Activated naive CD8-positive, alpha-beta T cell treated with anti-CD3 and anti-CD28 coated beads, Interleukin-2, amount 50 U/mL, for 16 hours (primary cell): ENCODE data around the gene ZNF521.

Experiments
- DNase-seq: peaks from one replicate; pipeline ENCODE4 v3.0.0-alpha.2; 2020; ENCODE audit warnings: low read depth, low spot score

The ZNF521 gene

GRCh38 chr18:25335676-25336075, 16.3 kb downstream of the ZNF521 start:
- no peak for DNase-seq

GRCh38 chr18:25335062-25335461, 16.9 kb downstream of the ZNF521 start:
- DNase-seq: no peak

GRCh38 chr18:25334588-25334987, 17.4 kb downstream of the ZNF521 start:
- DNase-seq: no peak

GRCh38 chr18:25332002-25332401, 20.0 kb downstream of the ZNF521 start:
- DNase-seq: no peak

- no peak for DNase-seq
Observed at GRCh38 chr18:25329783-25330182, 22.2 kb downstream of the ZNF521 start.

- DNase-seq: no peak
Observed at GRCh38 chr18:25327584-25327983, 24.4 kb downstream of the ZNF521 start.

GRCh38 chr18:25326361-25326952, 25.5 kb downstream of the ZNF521 start:
- no peak for DNase-seq

GRCh38 chr18:25322806-25323205, 29.2 kb downstream of the ZNF521 start:
- no peak for DNase-seq

- DNase-seq: no peak
Observed at GRCh38 chr18:25316381-25317018, 35.5 kb downstream of the ZNF521 start.

GRCh38 chr18:25314838-25315190, 37.2 kb downstream of the ZNF521 start:
- DNase-seq: no peak

- no peak for DNase-seq
Observed at GRCh38 chr18:25314151-25314837, 37.7 kb downstream of the ZNF521 start.

GRCh38 chr18:25313268-25313667, 38.7 kb downstream of the ZNF521 start:
- DNase-seq: no peak

- no peak for DNase-seq
Observed at GRCh38 chr18:25310045-25310444, 41.9 kb downstream of the ZNF521 start.

- no peak for DNase-seq
Observed at GRCh38 chr18:25308381-25308780, 43.6 kb downstream of the ZNF521 start.

GRCh38 chr18:25307192-25307591, 44.8 kb downstream of the ZNF521 start:
- DNase-seq: no peak

GRCh38 chr18:25306671-25307070, 45.3 kb downstream of the ZNF521 start:
- DNase-seq: no peak

- no peak for DNase-seq
Observed at GRCh38 chr18:25305584-25305983, 46.4 kb downstream of the ZNF521 start.

GRCh38 chr18:25300492-25300891, 51.5 kb downstream of the ZNF521 start:
- no peak for DNase-seq

GRCh38 chr18:25299426-25300300, 52.3 kb downstream of the ZNF521 start:
- DNase-seq: no peak

GRCh38 chr18:25298853-25299274, 53.1 kb downstream of the ZNF521 start:
- DNase-seq: no peak

GRCh38 chr18:25295624-25296138, 56.3 kb downstream of the ZNF521 start:
- no peak for DNase-seq

- DNase-seq: no peak
Observed at GRCh38 chr18:25291150-25291549, 60.8 kb downstream of the ZNF521 start.
